HCT116 (cell line): ENCODE data around the gene TTC23L. TPM values are rescaled to one million over a fixed set of nuclear protein-coding genes. Genes with fewer than 3 reads are reported as not detected.
"Not testable (repeated sequence)": the region's sequence is repeated elsewhere in the genome, so short reads cannot be mapped to it uniquely, and the experiment has no call there.

Source experiments
- ATAC-seq: fragments of 200-7000 bp; cut with Tn5 transposase; 2 replicates; pipeline ENCODE4 v1.9.1; 2020; ENCODE audit warnings: mild to moderate bottlenecking, moderate library complexity
- BruUV-seq: library from RNA; stranded (reverse); fragments of 400-500 nt; replicated peaks from 2 replicates; lab custom pipeline; 2021; lab: Mats Ljungman, UMichigan
- CTCF ChIA-PET: fragments of 300-600 bp; sonication (Branson Sonifier 250); formaldehyde crosslinking; loops from one replicate; lab custom pipeline; 2021; ENCODE audit warnings: antibody characterized with exemption; lab: Charles Lee
- POLR2A ChIA-PET: fragments of 300-600, 350-600 bp; sonication (Branson Sonifier 250); formaldehyde crosslinking; loops from one replicate; lab custom pipeline; 2021; ENCODE audit warnings: antibody characterized with exemption; lab: Charles Lee
- RAD21 ChIA-PET, 2 experiments: fragments of 300-600 bp; sonication (Branson Sonifier 250); formaldehyde crosslinking; loops; one replicate each; lab custom pipeline; 2023; ENCODE audit warnings: low total read pairs in 2 of 2; ENCODE audit not compliant: uncharacterized antibody in 2 of 2, unreplicated experiment in 2 of 2, low non-redundant PET in 1 of 2; lab: Charles Lee
- DNase-seq: peaks from one replicate; pipeline ENCODE4 v3.0.0-alpha.2; 2010; ENCODE audit warnings: low read depth, low spot score
- H2AFZ ChIP-seq: fragments of 200-600 bp; shearing (Covaris generic), sonication (generic); 2 replicates; pipeline ENCODE4 v1.6.1; 2017; ENCODE audit warnings: low read depth, mixed run types, mixed read lengths, antibody characterized with exemption, low read length; ENCODE audit not compliant: poor library complexity, severe bottlenecking
- H3K27ac ChIP-seq: 2 replicates; pipeline ENCODE4 v1.5.1; 2012; ENCODE audit warnings: low read depth, low read length
- H3K27me3 ChIP-seq: fragments of 200-600 bp; sonication (generic); 2 replicates; pipeline ENCODE4 v1.6.1; 2016; ENCODE audit warnings: mixed run types, low read length, mixed read lengths; ENCODE audit not compliant: insufficient read depth
- H3K36me3 ChIP-seq, 2 experiments: fragments of 200-500 bp in 1 of 2; fragments of 200-600 bp in 1 of 2; sonication (Bioruptor generic) in 1 of 2; sonication (generic) in 1 of 2; 2 replicates each; pipeline versions ENCODE4 v1.5.1 to v1.6.1; 2014 to 2016; ENCODE audit warnings: low read length in 2 of 2, inconsistent platforms in 1 of 2, mixed read lengths in 1 of 2, mixed run types in 1 of 2; ENCODE audit not compliant: insufficient read depth in 2 of 2, control insufficient read depth in 1 of 2
- H3K4me1 ChIP-seq, 2 experiments: fragments of 200-600 bp in 1 of 2; sonication (generic) in 1 of 2; 2 replicates each; pipeline versions ENCODE4 v1.5.1 to v1.6.1; 2012 to 2017; ENCODE audit warnings: low read length in 2 of 2, inconsistent platforms in 1 of 2, mild to moderate bottlenecking in 1 of 2, mixed read lengths in 1 of 2, mixed run types in 1 of 2, moderate library complexity in 1 of 2; ENCODE audit not compliant: insufficient read depth in 2 of 2, control insufficient read depth in 1 of 2
- H3K4me2 ChIP-seq: fragments of 200-600 bp; sonication (generic); 2 replicates; pipeline ENCODE4 v1.6.1; 2017; ENCODE audit warnings: mixed run types, low read length, mixed read lengths
- H3K4me3 ChIP-seq, 2 experiments: fragments of 200-600 bp in 1 of 2; sonication (generic) in 1 of 2; replicated peaks in 1 of 2; 2 replicates each; pipeline ENCODE4 v1.5.1; 2011 to 2016; ENCODE audit warnings: low read length in 2 of 2, control low read depth in 1 of 2, low read depth in 1 of 2, mild to moderate bottlenecking in 1 of 2, mixed read lengths in 1 of 2, mixed run types in 1 of 2
- H3K79me2 ChIP-seq: fragments of 200-600 bp; sonication (generic); 2 replicates; pipeline ENCODE4 v1.6.1; 2017; ENCODE audit warnings: mild to moderate bottlenecking, mixed run types, low read length, moderate library complexity, mixed read lengths; ENCODE audit not compliant: insufficient read depth
- H3K9ac ChIP-seq: fragments of 200-600 bp; sonication (generic); 2 replicates; pipeline ENCODE4 v1.6.1; 2016; ENCODE audit warnings: low read length, mixed read lengths
- H3K9me2 ChIP-seq: fragments of 200-600 bp; sonication (generic), shearing (Covaris generic); 2 replicates; pipeline ENCODE4 v1.6.1; 2017; ENCODE audit warnings: mixed run types, mild to moderate bottlenecking, moderate library complexity; ENCODE audit not compliant: insufficient read depth
- H3K9me3 ChIP-seq, 2 experiments: fragments of 200-500 bp in 1 of 2; fragments of 200-600 bp in 1 of 2; sonication (Bioruptor generic) in 1 of 2; sonication (generic) in 1 of 2; 2 replicates each; pipeline ENCODE4 v1.6.1; 2014 to 2017; ENCODE audit warnings: low read length in 2 of 2, mixed read lengths in 2 of 2, inconsistent platforms in 1 of 2, low read depth in 1 of 2, mild to moderate bottlenecking in 1 of 2, mixed run types in 1 of 2, moderate library complexity in 1 of 2; ENCODE audit not compliant: control insufficient read depth in 1 of 2, insufficient read depth in 1 of 2
- H4K20me1 ChIP-seq: fragments of 200-600 bp; sonication (generic), shearing (Covaris generic); 2 replicates; pipeline ENCODE4 v1.6.1; 2017; ENCODE audit warnings: mixed run types, mild to moderate bottlenecking, moderate library complexity; ENCODE audit not compliant: insufficient read depth
- CEBPB ChIP-seq: IDR thresholded peaks from 2 replicates; pipeline ENCODE4 v1.6.1; 2012; ENCODE audit warnings: low read depth
- EGR1 ChIP-seq: IDR thresholded peaks from 2 replicates; pipeline ENCODE4 v1.6.1; 2012; ENCODE audit warnings: low read depth
- ELF1 ChIP-seq: IDR thresholded peaks from 2 replicates; pipeline ENCODE4 v1.6.1; 2012; ENCODE audit warnings: low read depth, borderline replicate concordance
- EZH2 ChIP-seq: fragments of 200-600 bp; sonication (generic); IDR thresholded peaks from 2 replicates; pipeline ENCODE4 v1.6.1; 2017; ENCODE audit warnings: antibody characterized with exemption, mixed run types
- EZH2phosphoT487 ChIP-seq: fragments of 200-600 bp; IDR thresholded peaks from 2 replicates; pipeline ENCODE4 v1.6.1; 2018; ENCODE audit warnings: antibody characterized with exemption, borderline replicate concordance
- JUND ChIP-seq: IDR thresholded peaks from 2 replicates; pipeline ENCODE4 v1.6.1; 2012
- POLR2A ChIP-seq: IDR thresholded peaks from 2 replicates; pipeline ENCODE4 v1.7.0; 2011; ENCODE audit warnings: borderline replicate concordance; ENCODE audit not compliant: insufficient read depth, insufficient read length; ENCODE audit errors: extremely low read depth
- SP1 ChIP-seq: IDR thresholded peaks from 2 replicates; pipeline ENCODE4 v1.6.1; 2012; ENCODE audit warnings: low read depth
- TCF7L2 ChIP-seq: IDR thresholded peaks from 2 replicates; pipeline ENCODE4 v1.7.0; 2011; ENCODE audit warnings: borderline replicate concordance, inconsistent platforms; ENCODE audit not compliant: insufficient read depth, insufficient read length; ENCODE audit errors: extremely low read depth
- YY1 ChIP-seq: IDR thresholded peaks from 2 replicates; pipeline ENCODE4 v1.6.1; 2011; ENCODE audit warnings: low read length, low read depth, moderate library complexity, mild to moderate bottlenecking; ENCODE audit not compliant: insufficient replicate concordance; ENCODE audit errors: extremely low read depth
- ZFX ChIP-seq: fragments of 450-650 bp; IDR thresholded peaks from 2 replicates; pipeline ENCODE4 v1.6.1; 2017
- ZNF274 ChIP-seq: fragments of 200-500 bp; sonication (Bioruptor generic); IDR thresholded peaks from 2 replicates; pipeline ENCODE4 v1.6.1; 2014; ENCODE audit warnings: mild to moderate bottlenecking, low read depth, low read length, inconsistent platforms
- intact Hi-C: fragments of 100-400 bp; cut with micrococcal nuclease; formaldehyde crosslinking; loops from 2 replicates; pipeline ENCODE4 v1.10.0; 2022
- total RNA-seq: library from RNA; stranded (reverse); gene quantifications from one replicate; pipeline ENCODE4 v1.2.1, GENCODE V29; 2021; ENCODE audit not compliant: unreplicated experiment
- TF ChIP-seq, protein P1 (sequence below), 3 experiments: fragments of 200-600 bp in 1 of 3; sonication (generic) in 1 of 3; IDR thresholded peaks in 2 of 3; conservative IDR thresholded peaks in 1 of 3; 2 replicates each; pipeline ENCODE4 v1.5.1; 2012 to 2017; ENCODE audit warnings: low read depth in 2 of 3, low read length in 2 of 3, antibody characterized with exemption in 1 of 3, borderline replicate concordance in 1 of 3, control low read depth in 1 of 3, mild to moderate bottlenecking in 1 of 3, mixed read lengths in 1 of 3, mixed run types in 1 of 3, moderate library complexity in 1 of 3; ENCODE audit not compliant: insufficient read depth in 1 of 3
- TF ChIP-seq, protein P2 (sequence below): IDR thresholded peaks from 2 replicates; pipeline ENCODE4 v1.6.1; 2012; ENCODE audit warnings: low read depth
- TF ChIP-seq, protein P3 (sequence below): IDR thresholded peaks from 2 replicates; pipeline ENCODE4 v1.6.1; 2012

The TTC23L gene
- total RNA-seq, 1 experiment from 2014 or later, result 1.0 TPM

DNA sequence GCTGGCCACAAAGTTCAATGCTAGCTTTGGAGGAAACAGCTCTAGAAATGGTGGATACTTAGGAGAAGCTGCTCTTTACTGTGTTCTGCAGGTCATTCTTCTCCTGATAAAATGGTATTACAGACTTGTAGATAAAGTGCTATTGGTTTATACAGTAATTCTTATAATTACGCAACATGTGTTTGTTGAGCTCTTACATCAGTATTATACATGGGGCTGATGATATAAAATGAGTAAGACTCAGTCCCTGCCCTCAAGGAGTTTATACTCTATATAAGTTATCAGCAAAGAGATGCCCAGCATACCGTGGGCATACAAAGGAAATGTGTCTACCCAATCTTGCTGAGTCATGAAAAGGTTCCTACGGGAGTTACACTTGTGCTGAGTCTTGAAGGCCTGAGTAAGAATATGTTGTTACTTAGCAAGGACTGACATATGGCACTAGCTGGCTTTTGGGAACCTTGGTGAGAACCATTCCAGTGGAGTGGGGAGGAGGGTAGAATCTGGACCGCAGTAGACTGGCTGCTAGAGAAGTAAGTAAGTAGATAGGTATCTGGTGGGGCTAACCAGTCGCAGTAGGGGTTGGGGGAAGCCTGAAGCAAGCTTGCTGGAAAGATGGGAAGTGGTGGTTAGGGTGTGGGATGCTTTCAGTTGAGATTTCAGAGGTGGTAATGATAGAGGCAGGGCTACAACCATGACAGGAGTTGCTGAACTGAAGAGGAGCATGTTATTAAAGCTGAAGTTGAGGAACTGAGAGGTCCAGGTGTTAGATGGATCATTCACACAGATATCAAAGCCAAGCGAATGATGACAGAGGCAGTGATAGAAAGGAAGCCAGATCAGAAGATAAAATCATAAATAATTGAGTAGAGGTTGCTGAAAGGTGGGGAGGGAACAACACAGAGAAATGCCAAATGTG, 11.1 kb upstream of the TTC23L start:
- intact Hi-C loops, result no loop called here
- CTCF ChIA-PET, result no interaction called here

DNA sequence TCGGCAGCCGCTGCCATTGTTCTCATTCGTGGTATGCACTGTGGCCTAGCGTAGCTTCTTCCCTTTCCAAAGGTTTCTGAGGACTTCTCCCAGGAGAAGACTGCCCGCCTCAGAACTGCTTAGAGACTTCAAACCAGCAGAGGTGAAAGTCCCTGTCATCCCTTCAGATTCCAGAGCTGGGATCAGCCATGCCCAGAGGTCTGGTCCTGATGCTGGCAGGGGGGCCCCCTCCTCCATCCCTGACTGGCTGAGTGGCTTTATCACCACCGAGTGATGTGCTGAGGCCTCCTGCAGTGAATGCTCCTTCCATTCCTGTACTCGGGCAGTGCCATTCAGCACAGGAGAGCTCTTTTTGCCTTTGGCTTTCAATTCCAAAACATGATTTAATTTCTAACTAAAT, 8.1 kb upstream of the TTC23L start:
- H3K4me2 ChIP-seq, POLR2A ChIA-PET, H3K27ac ChIP-seq, H3K27me3 ChIP-seq, ATAC-seq, H3K9me2 ChIP-seq, H3K4me3 ChIP-seq, H3K79me2 ChIP-seq, H3K4me1 ChIP-seq, BruUV-seq, DNase-seq, H3K9me3 ChIP-seq, RAD21 ChIA-PET, H4K20me1 ChIP-seq, intact Hi-C loops, CTCF ChIA-PET, H3K9ac ChIP-seq, H2AFZ ChIP-seq: not testable (repeated sequence)
- peaks cover 7 to 15% of the 10 kb centered on the region in 2 experiments; a peak in 3 of 4 replicates for H3K36me3 ChIP-seq

More for the DNA sequence above, 11.1 kb upstream of the TTC23L start:
- Histone ChIP-seq H3K27me3 (no peaks in the 10 kb centered on the region), H3K9me2 (no peaks in the 10 kb centered on the region), H4K20me1 (no peaks in the 10 kb centered on the region), H2AFZ (no peak overlapping the region), H3K4me3 (no peak overlapping the region), H3K9me3 (no peaks in the 10 kb centered on the region), H3K4me1 (no peaks in the 10 kb centered on the region), H3K27ac (no peak overlapping the region), H3K79me2 (no peaks in the 10 kb centered on the region), H3K36me3 (peaks cover 11 to 22% of the 10 kb centered on the region in 2 experiments; a peak in 3 of 4 replicates), H3K9ac (no peak overlapping the region), H3K4me2 (no peak overlapping the region)
- ChIA-PET POLR2A (no interaction called here), RAD21 (no interaction called here)
- BruUV-seq, result no TSS peak
- no peak for ATAC-seq
- no peak for TF ChIP-seq SP1
- no peak for TF ChIP-seq YY1
- TF ChIP-seq, protein P1, sequence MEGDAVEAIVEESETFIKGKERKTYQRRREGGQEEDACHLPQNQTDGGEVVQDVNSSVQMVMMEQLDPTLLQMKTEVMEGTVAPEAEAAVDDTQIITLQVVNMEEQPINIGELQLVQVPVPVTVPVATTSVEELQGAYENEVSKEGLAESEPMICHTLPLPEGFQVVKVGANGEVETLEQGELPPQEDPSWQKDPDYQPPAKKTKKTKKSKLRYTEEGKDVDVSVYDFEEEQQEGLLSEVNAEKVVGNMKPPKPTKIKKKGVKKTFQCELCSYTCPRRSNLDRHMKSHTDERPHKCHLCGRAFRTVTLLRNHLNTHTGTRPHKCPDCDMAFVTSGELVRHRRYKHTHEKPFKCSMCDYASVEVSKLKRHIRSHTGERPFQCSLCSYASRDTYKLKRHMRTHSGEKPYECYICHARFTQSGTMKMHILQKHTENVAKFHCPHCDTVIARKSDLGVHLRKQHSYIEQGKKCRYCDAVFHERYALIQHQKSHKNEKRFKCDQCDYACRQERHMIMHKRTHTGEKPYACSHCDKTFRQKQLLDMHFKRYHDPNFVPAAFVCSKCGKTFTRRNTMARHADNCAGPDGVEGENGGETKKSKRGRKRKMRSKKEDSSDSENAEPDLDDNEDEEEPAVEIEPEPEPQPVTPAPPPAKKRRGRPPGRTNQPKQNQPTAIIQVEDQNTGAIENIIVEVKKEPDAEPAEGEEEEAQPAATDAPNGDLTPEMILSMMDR (IDR thresholded peaks at IDR 0.05 in 2 of 3, conservative IDR thresholded peaks at IDR 0.05 in 1 of 3; ENCODE audit: borderline replicate concordance in 1 of 3, insufficient read depth in 1 of 3, low read depth in 2 of 3, low read length in 2 of 3), result no peak
- TF ChIP-seq, protein P2, sequence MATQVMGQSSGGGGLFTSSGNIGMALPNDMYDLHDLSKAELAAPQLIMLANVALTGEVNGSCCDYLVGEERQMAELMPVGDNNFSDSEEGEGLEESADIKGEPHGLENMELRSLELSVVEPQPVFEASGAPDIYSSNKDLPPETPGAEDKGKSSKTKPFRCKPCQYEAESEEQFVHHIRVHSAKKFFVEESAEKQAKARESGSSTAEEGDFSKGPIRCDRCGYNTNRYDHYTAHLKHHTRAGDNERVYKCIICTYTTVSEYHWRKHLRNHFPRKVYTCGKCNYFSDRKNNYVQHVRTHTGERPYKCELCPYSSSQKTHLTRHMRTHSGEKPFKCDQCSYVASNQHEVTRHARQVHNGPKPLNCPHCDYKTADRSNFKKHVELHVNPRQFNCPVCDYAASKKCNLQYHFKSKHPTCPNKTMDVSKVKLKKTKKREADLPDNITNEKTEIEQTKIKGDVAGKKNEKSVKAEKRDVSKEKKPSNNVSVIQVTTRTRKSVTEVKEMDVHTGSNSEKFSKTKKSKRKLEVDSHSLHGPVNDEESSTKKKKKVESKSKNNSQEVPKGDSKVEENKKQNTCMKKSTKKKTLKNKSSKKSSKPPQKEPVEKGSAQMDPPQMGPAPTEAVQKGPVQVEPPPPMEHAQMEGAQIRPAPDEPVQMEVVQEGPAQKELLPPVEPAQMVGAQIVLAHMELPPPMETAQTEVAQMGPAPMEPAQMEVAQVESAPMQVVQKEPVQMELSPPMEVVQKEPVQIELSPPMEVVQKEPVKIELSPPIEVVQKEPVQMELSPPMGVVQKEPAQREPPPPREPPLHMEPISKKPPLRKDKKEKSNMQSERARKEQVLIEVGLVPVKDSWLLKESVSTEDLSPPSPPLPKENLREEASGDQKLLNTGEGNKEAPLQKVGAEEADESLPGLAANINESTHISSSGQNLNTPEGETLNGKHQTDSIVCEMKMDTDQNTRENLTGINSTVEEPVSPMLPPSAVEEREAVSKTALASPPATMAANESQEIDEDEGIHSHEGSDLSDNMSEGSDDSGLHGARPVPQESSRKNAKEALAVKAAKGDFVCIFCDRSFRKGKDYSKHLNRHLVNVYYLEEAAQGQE, result no peak
- no peak for TF ChIP-seq ELF1
- no peak for TF ChIP-seq EZH2
- no peak for TF ChIP-seq POLR2A
- TF ChIP-seq EGR1, result no peak
- no peak for TF ChIP-seq JUND
- TF ChIP-seq ZFX, result no peak
- no peak for TF ChIP-seq ZNF274
- TF ChIP-seq CEBPB, result no peak
- TF ChIP-seq EZH2phosphoT487, result no peak
- TF ChIP-seq TCF7L2, result no peak
- TF ChIP-seq, protein P3, sequence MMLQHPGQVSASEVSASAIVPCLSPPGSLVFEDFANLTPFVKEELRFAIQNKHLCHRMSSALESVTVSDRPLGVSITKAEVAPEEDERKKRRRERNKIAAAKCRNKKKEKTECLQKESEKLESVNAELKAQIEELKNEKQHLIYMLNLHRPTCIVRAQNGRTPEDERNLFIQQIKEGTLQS, result no peak
- DNase-seq, result no peak
